Peyer's patch (tissue), 4 donors: ENCODE data around the gene PPP1R13L. TPM values are rescaled to one million over a fixed set of nuclear protein-coding genes. Genes with fewer than 3 reads are reported as not detected.
"Not testable (repeated sequence)": the region's sequence is repeated elsewhere in the genome, so short reads cannot be mapped to it uniquely, and the experiment has no call there.

ENCODE experiments used
- DNase-seq, 3 donors: peaks; one replicate each; pipeline ENCODE4 v3.0.0-alpha.2; 2017 to 2019
- H3K27ac ChIP-seq, 4 donors: fragments of 200-600 bp; sonication (generic); one replicate each; pipeline ENCODE4 v1.5.1; 2016 to 2019
- H3K27me3 ChIP-seq, 2 donors: fragments of 200-600 bp; sonication (generic); one replicate each; pipeline ENCODE4 v1.5.1; 2019
- H3K36me3 ChIP-seq, 3 donors: fragments of 200-600 bp; sonication (generic); one replicate each; pipeline ENCODE4 v1.5.1; 2016 to 2019
- H3K4me1 ChIP-seq, 4 donors: fragments of 200-600 bp; sonication (generic); one replicate each; pipeline ENCODE4 v1.5.1; 2016 to 2019
- H3K4me3 ChIP-seq, 4 donors: fragments of 200-600 bp; sonication (generic); 1 replicate in 3 of 4; 2 replicates in 1 of 4; pipeline ENCODE4 v1.5.1; 2016 to 2019; ENCODE audit warnings: mild to moderate bottlenecking in 1 of 4
- H3K9me3 ChIP-seq, 4 donors: fragments of 200-600 bp; sonication (generic); one replicate each; pipeline ENCODE4 v1.5.1; 2016 to 2019; ENCODE audit warnings: mild to moderate bottlenecking in 1 of 4
- POLR2A ChIP-seq, 2 donors: fragments of 450-650 bp; IDR thresholded peaks; one replicate each; pipeline ENCODE4 v1.5.1; 2017; ENCODE audit warnings: antibody characterized with exemption in 2 of 2, mild to moderate bottlenecking in 2 of 2, moderate library complexity in 2 of 2
- small RNA-seq, 2 donors: library from RNA; depleted of rRNA; stranded (forward); fragments of <200 nt; gene quantifications; one replicate each; pipeline ENCODE3, GENCODE V24; 2016
- total RNA-seq, 4 donors: library from RNA; depleted of rRNA; stranded (reverse); fragments of >200 nt; gene quantifications; one replicate each; pipeline ENCODE4 v1.1.0, GENCODE V29; 2016
- TF ChIP-seq, protein P1 (sequence below), 6 experiments: fragments of 450-650 bp in 4 of 6; fragments of 200-600 bp in 2 of 6; sonication (generic) in 1 of 6; IDR thresholded peaks; one replicate each; pipeline ENCODE4 v1.5.1; 2017 to 2019; ENCODE audit warnings: antibody characterized with exemption in 6 of 6, mild to moderate bottlenecking in 3 of 6, moderate library complexity in 1 of 6

The PPP1R13L gene
- total RNA-seq, 4 donors from 2014 or later: 16.5 to 53.9 (median 36.2) TPM

DNA sequence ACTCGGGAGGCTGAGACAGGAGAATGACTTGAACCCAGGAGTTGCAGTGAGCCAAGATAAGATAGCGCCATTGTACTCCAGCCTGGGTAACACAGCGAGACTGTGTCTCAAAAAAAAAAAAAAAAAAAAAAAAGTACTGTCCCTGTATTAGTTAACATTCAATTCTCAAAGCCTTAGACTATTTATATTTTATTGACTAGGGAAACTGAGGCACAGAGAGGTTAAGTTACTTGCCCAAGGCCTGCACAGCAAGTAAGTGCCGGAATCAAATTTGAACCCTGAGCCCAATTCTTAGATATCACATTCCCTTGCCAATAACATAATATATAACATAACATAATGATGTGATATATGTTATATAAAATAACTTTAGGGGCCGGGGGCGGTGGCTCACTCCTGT is 65.2 kb downstream of the PPP1R13L start:
- no peak overlapping the region for H3K4me3 ChIP-seq
- H3K36me3 ChIP-seq: no peaks in the 10 kb centered on the region
- TF ChIP-seq, protein P1, sequence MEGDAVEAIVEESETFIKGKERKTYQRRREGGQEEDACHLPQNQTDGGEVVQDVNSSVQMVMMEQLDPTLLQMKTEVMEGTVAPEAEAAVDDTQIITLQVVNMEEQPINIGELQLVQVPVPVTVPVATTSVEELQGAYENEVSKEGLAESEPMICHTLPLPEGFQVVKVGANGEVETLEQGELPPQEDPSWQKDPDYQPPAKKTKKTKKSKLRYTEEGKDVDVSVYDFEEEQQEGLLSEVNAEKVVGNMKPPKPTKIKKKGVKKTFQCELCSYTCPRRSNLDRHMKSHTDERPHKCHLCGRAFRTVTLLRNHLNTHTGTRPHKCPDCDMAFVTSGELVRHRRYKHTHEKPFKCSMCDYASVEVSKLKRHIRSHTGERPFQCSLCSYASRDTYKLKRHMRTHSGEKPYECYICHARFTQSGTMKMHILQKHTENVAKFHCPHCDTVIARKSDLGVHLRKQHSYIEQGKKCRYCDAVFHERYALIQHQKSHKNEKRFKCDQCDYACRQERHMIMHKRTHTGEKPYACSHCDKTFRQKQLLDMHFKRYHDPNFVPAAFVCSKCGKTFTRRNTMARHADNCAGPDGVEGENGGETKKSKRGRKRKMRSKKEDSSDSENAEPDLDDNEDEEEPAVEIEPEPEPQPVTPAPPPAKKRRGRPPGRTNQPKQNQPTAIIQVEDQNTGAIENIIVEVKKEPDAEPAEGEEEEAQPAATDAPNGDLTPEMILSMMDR (IDR thresholded peaks at IDR 0.05): no peak
- TF ChIP-seq POLR2A (IDR thresholded peaks at IDR 0.05): no peak
- H3K27ac ChIP-seq: no peak overlapping the region
- H3K4me1 ChIP-seq: peaks cover 0 to 9% (median 4%) of the 10 kb centered on the region in 4 donors
- DNase-seq: no peak
- no peaks in the 10 kb centered on the region for H3K9me3 ChIP-seq
- H3K27me3 ChIP-seq: peaks cover 3 to 7% of the 10 kb centered on the region in 2 donors

- Histone ChIP-seq H3K27me3 (peaks cover 3 to 7% of the 10 kb centered on the region in 2 donors), H3K4me3 (no peak overlapping the region), H3K27ac (no peak overlapping the region), H3K36me3 (no peaks in the 10 kb centered on the region), H3K9me3 (no peaks in the 10 kb centered on the region), H3K4me1 (peaks cover 0 to 9% (median 4%) of the 10 kb centered on the region in 4 donors)
- TF ChIP-seq POLR2A (IDR thresholded peaks at IDR 0.05): no peak
- TF ChIP-seq, protein P1 (IDR thresholded peaks at IDR 0.05): no peak
- DNase-seq: no peak
Observed at GRCh38 chr19:45336696-45337251, 68.1 kb downstream of the PPP1R13L start.

- not testable (repeated sequence) for H3K36me3 ChIP-seq, DNase-seq, H3K4me1 ChIP-seq, H3K4me3 ChIP-seq, H3K27ac ChIP-seq, H3K27me3 ChIP-seq, H3K9me3 ChIP-seq
Observed at GRCh38 chr19:45334881-45335280, 70.0 kb downstream of the PPP1R13L start.

DNA sequence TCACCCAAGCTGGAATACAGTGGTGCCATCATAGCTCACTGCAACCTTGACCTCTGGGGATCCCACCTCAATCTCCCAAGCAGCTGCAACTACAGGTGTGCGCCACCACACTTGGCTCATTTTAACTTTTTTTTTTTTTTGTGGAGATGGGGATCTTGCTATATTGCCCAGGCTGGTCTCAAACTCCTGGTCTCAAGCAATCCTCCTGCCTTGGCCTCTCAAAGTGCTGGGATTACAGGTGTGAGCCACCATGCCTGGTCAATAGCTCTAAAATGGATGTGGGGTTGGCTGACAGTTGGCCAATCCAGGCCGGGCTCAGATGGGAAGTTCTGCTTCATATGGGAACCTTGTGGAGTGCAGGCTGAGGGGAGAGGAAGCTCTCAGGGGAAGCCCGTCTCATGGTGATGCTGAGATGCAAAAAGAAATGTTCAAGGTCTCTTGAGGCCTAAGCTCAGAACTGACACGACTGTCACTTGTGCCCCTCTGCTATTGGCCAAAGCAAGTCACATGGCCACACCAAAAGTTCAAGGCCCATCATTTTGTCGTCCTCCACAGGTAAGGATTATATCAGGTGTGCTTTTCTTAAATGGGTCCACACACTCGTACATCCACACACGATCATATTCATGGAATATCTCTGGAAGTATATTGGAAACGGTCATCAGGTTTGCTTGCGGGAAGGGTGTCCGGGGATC is 71.1 kb downstream of the PPP1R13L start:
- H3K27ac ChIP-seq: no peak overlapping the region
- no peaks in the 10 kb centered on the region for H3K9me3 ChIP-seq
- no peak for DNase-seq
- H3K4me3 ChIP-seq: no peak overlapping the region
- H3K36me3 ChIP-seq: no peaks in the 10 kb centered on the region
- no peaks in the 10 kb centered on the region for H3K27me3 ChIP-seq
- TF ChIP-seq POLR2A (IDR thresholded peaks at IDR 0.05): no peak
- no peaks in the 10 kb centered on the region for H3K4me1 ChIP-seq

DNA sequence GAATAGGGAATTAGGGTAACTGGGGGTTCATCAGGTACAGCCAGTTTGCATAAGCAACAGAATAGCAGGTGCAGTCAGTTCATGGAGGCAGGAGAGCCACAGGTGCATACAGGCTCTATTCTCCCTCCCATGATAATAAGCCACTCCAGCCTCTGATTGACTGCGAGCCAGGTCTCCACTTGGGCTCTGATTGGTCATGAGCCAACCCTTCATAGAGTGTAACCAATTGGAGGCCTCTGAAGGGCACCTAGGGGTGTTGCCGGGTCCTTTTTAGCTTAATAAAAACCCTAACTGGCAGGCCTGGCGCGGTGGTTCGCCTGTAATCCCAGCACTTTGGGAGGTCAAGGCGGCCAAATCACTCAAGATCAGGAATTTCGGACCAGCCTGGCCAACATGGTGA is 73.5 kb downstream of the PPP1R13L start:
- no peaks in the 10 kb centered on the region for H3K9me3 ChIP-seq
- H3K36me3 ChIP-seq: no peaks in the 10 kb centered on the region
- no peak overlapping the region for H3K27ac ChIP-seq
- no peak for TF ChIP-seq POLR2A (IDR thresholded peaks at IDR 0.05)
- TF ChIP-seq, protein P1 (IDR thresholded peaks at IDR 0.05): no peak
- H3K4me3 ChIP-seq: no peak overlapping the region
- H3K27me3 ChIP-seq: no peaks in the 10 kb centered on the region
- no peaks in the 10 kb centered on the region for H3K4me1 ChIP-seq
- DNase-seq: no peak

Small RNAs within 50 kb of the gene (small RNA-seq; reads per million reads assigned to genes)
- 0 reads per million in 2 donors for gene MIR6088

Other genes starting within 250 kb of the PPP1R13L start
- under 1 TPM in 2 of 4 donors, not detected in 2; 0.35 to 0.40 TPM for gene NKPD1, start 244.1 kb downstream of the PPP1R13L start, total RNA-seq
- gene TRAPPC6A, start 226.8 kb downstream of the PPP1R13L start, total RNA-seq: 10 to 100 TPM; 11.4 to 58.6 (median 21.6) TPM
- 10 to 100 TPM in 2 of 4 donors, 1 to 10 TPM in 2; 6.6 to 18.0 (median 10.3) TPM for gene BLOC1S3, start 226.3 kb downstream of the PPP1R13L start, total RNA-seq
- gene EXOC3L2, start 159.7 kb downstream of the PPP1R13L start, total RNA-seq: 1 to 10 TPM; 1.5 to 8.3 (median 1.5) TPM
- 10 to 100 TPM in 3 of 4 donors, 1 to 10 TPM in 1; 8.1 to 63.5 (median 23.4) TPM for gene MARK4, start 153.8 kb downstream of the PPP1R13L start, total RNA-seq
- gene CKM, start 82.2 kb downstream of the PPP1R13L start, total RNA-seq: not detected
- not detected for gene KLC3, start 64.3 kb downstream of the PPP1R13L start, total RNA-seq
- gene ERCC2, start 34.5 kb downstream of the PPP1R13L start, total RNA-seq: 10 to 100 TPM; 12.3 to 23.9 (median 14.3) TPM
- 10 to 100 TPM in 1 of 4 donors, 1 to 10 TPM in 2, under 1 TPM in 1; 0.88 to 10.7 (median 2.5) TPM for gene POLR1G, start 1.6 kb upstream of the PPP1R13L start, total RNA-seq
- gene ERCC1, start 18.8 kb upstream of the PPP1R13L start, total RNA-seq: 10 to 100 TPM; 39.9 to 69.3 (median 52.5) TPM
- 10 to 100 TPM in 2 of 4 donors, 1 to 10 TPM in 1, under 1 TPM in 1; 0.85 to 56.1 (median 9.6) TPM for gene FOSB, start 62.9 kb upstream of the PPP1R13L start, total RNA-seq
- 10 to 100 TPM in 1 of 4 donors, 1 to 10 TPM in 2, under 1 TPM in 1; 0.53 to 42.1 (median 4.3) TPM for gene RTN2, start 92.0 kb upstream of the PPP1R13L start, total RNA-seq
- 1 to 10 TPM in 2 of 4 donors, not detected in 2; 1.5 to 1.7 TPM for gene PPM1N, start 93.4 kb upstream of the PPP1R13L start, total RNA-seq
- 100 to 1,000 TPM in 3 of 4 donors, 10 to 100 TPM in 1; 81.7 to 123 (median 112) TPM for gene VASP, start 102.4 kb upstream of the PPP1R13L start, total RNA-seq
- 10 to 100 TPM in 3 of 4 donors, 1 to 10 TPM in 1; 5.0 to 26.6 (median 13.6) TPM for gene OPA3, start 179.7 kb upstream of the PPP1R13L start, total RNA-seq
- 1 to 10 TPM in 2 of 4 donors, under 1 TPM in 2; 0.18 to 3.4 (median 1.7) TPM for gene GPR4, start 197.1 kb upstream of the PPP1R13L start, total RNA-seq
- gene EML2, start 234.3 kb upstream of the PPP1R13L start, total RNA-seq: 10 to 100 TPM; 17.5 to 60.2 (median 46.9) TPM